Keratinocyte (primary cell): ENCODE results near the gene SORBS1.

ENCODE experiments used
- EZH2 ChIP-seq: IDR thresholded peaks from one replicate; pipeline ENCODE4 v1.6.1; 2012; ENCODE audit warnings: inconsistent platforms, mild to moderate bottlenecking, low read length, moderate library complexity
- TF ChIP-seq, protein P1 (sequence below), 3 experiments: IDR thresholded peaks in 1 of 3; conservative IDR thresholded peaks in 1 of 3; optimal IDR thresholded peaks in 1 of 3; 2 replicates in 2 of 3; 3 replicates in 1 of 3; pipeline versions ENCODE3 to v1.5.1; 2011; ENCODE audit warnings: low read length in 3 of 3, mild to moderate bottlenecking in 3 of 3, moderate library complexity in 2 of 3, control low read depth in 1 of 3, inconsistent platforms in 1 of 3; ENCODE audit not compliant: insufficient read depth in 2 of 3; ENCODE audit errors: extremely low read depth in 1 of 3

DNA sequence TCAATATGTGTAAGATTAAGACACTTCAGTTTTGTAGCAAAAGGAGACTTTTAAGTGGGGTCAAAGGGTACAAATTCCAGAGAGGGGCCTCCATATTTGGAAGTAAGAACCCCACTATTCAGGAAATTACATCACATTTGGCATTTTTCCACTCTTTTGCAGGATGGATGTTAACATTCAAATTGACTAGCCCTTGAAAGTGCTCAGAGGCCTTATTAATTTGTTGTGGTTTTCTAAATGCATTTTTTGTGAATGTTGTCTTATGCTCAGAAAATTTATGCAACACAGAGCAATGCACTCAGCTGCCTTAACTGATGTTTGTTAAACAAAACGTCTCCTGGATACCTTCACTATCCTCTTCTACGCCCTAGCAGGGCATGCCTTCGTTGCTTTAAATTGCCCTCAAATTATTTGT lies 219.4 kb downstream of the SORBS1 start:
- TF ChIP-seq, protein P1, sequence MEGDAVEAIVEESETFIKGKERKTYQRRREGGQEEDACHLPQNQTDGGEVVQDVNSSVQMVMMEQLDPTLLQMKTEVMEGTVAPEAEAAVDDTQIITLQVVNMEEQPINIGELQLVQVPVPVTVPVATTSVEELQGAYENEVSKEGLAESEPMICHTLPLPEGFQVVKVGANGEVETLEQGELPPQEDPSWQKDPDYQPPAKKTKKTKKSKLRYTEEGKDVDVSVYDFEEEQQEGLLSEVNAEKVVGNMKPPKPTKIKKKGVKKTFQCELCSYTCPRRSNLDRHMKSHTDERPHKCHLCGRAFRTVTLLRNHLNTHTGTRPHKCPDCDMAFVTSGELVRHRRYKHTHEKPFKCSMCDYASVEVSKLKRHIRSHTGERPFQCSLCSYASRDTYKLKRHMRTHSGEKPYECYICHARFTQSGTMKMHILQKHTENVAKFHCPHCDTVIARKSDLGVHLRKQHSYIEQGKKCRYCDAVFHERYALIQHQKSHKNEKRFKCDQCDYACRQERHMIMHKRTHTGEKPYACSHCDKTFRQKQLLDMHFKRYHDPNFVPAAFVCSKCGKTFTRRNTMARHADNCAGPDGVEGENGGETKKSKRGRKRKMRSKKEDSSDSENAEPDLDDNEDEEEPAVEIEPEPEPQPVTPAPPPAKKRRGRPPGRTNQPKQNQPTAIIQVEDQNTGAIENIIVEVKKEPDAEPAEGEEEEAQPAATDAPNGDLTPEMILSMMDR (optimal IDR thresholded peaks at IDR 0.05 in 1 of 3, IDR thresholded peaks at IDR 0.05 in 1 of 3, conservative IDR thresholded peaks at IDR 0.05 in 1 of 3; ENCODE audit: extremely low read depth in 1 of 3, insufficient read depth in 2 of 3, low read length in 3 of 3): no peak
- TF ChIP-seq EZH2: no peak
